Measurements from ENCODE around the gene TSPOAP1.

- TF ChIP-seq CTCF (IDR thresholded peaks at IDR 0.05) (no peak), POLR2A (IDR thresholded peaks at IDR 0.05) (no peak)
Observed at GRCh38 chr17:58369214-58370031, 40.8 kb upstream of the TSPOAP1 start.

Data from tibial nerve (tissue), 3 donors.